DND-41 (cell line): Measurements from ENCODE around the gene GSTM3.
"Not testable (repeated sequence)": the region's sequence is repeated elsewhere in the genome, so short reads cannot be mapped to it uniquely, and the experiment has no call there.

Experiments
- EZH2 ChIP-seq: IDR thresholded peaks from 3 replicates; pipeline ENCODE4 v1.6.1; 2012; ENCODE audit warnings: borderline replicate concordance, low read depth, mild to moderate bottlenecking, moderate library complexity, low read length, inconsistent platforms; ENCODE audit not compliant: severe bottlenecking
- TF ChIP-seq, protein P1 (sequence below): IDR thresholded peaks from 2 replicates; pipeline ENCODE4 v1.5.1; 2012; ENCODE audit warnings: borderline replicate concordance, low read length, moderate library complexity, mild to moderate bottlenecking; ENCODE audit not compliant: poor library complexity, severe bottlenecking; ENCODE audit errors: extremely low read depth

DNA sequence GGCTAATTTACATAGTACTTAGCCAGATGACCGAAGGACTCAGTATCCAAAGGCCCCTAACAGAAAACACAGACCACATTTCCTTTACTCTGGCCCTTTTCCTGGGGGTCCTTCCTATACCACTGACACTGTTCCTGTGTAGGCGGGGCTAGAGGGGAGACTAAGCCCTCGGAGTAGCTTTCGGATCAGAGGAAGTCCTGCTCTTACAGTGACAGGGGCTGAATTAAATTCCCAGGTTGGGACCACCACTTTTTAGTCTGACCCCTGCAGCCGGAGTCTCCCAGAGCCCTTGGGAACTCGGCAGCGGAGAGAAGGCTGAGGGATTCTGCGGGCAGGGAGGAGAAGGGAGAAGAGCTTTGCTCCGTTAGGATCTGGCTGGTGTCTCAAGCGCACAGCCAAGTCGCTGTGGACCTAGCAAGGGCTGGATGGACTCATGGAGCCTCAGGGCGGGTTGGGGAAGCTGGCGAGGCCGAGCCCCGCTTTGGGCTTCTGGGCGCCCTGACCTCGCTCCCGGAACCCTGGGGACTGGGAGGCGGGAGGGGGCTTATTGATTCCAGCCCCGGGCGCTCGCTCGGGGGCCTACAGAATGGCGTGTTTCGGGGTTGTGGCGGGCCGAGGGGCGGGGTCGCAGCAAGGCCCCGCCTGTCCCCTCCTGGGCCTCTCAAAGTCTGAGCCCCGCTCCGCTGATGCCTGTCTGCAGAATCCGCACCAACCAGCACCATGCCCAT, 29.1 kb downstream of the GSTM3 start, which contains the start of gene GSTM5:
- TF ChIP-seq, protein P1, sequence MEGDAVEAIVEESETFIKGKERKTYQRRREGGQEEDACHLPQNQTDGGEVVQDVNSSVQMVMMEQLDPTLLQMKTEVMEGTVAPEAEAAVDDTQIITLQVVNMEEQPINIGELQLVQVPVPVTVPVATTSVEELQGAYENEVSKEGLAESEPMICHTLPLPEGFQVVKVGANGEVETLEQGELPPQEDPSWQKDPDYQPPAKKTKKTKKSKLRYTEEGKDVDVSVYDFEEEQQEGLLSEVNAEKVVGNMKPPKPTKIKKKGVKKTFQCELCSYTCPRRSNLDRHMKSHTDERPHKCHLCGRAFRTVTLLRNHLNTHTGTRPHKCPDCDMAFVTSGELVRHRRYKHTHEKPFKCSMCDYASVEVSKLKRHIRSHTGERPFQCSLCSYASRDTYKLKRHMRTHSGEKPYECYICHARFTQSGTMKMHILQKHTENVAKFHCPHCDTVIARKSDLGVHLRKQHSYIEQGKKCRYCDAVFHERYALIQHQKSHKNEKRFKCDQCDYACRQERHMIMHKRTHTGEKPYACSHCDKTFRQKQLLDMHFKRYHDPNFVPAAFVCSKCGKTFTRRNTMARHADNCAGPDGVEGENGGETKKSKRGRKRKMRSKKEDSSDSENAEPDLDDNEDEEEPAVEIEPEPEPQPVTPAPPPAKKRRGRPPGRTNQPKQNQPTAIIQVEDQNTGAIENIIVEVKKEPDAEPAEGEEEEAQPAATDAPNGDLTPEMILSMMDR, result not testable (repeated sequence)
- TF ChIP-seq EZH2, result not testable (repeated sequence)
